ENCODE results near the gene ZNF844. TPM values are rescaled to one million over a fixed set of nuclear protein-coding genes. Genes with fewer than 3 reads are reported as not detected.

The ZNF844 gene
- total and polyA plus RNA-seq, 2 donors from 2014 or later: 7.4 to 28.1 TPM

GRCh38 chr19:12112701-12113100, 48.2 kb downstream of the ZNF844 start:
- FAIRE-seq (no peak), DNase-seq (no peak)
- Histone ChIP-seq H3K4me3 (ENCODE audit: low read length in 3 of 3) (no peak overlapping the region), H3K9ac (ENCODE audit: low read length in 3 of 3) (no peak overlapping the region), H3K27me3 (ENCODE audit: control insufficient read depth, insufficient read depth, low read length) (no peaks in the 10 kb centered on the region), H3K9me3 (ENCODE audit: control insufficient read depth in 2 of 3, insufficient read depth in 1 of 3, low read length in 3 of 3) (peaks cover 0 to 28% (median 6%) of the 10 kb centered on the region in 3 donors), H3K36me3 (ENCODE audit: control insufficient read depth in 2 of 3, insufficient read depth in 3 of 3, low read length in 3 of 3) (peaks cover 2 to 18% (median 14%) of the 10 kb centered on the region in 3 donors), H3K27ac (ENCODE audit: low read depth in 2 of 2, low read length in 2 of 2) (no peak overlapping the region), H3K4me1 (ENCODE audit: control insufficient read depth in 2 of 3, insufficient read depth in 2 of 3, low read depth in 1 of 3, low read length in 3 of 3) (no peaks in the 10 kb centered on the region)
- no peak for TF ChIP-seq CTCF (IDR thresholded peaks at IDR 0.05; ENCODE audit: borderline replicate concordance, extremely low read depth, insufficient read depth)
- intact Hi-C loops (cut with DNase I): no loop called here

GRCh38 chr19:12113121-12113520, 48.6 kb downstream of the ZNF844 start:
- Histone ChIP-seq H3K9me3 (ENCODE audit: control insufficient read depth in 2 of 3, insufficient read depth in 1 of 3, low read length in 3 of 3) (peaks cover 0 to 28% (median 6%) of the 10 kb centered on the region in 3 donors), H3K27me3 (ENCODE audit: control insufficient read depth, insufficient read depth, low read length) (no peaks in the 10 kb centered on the region), H3K4me1 (ENCODE audit: control insufficient read depth in 2 of 3, insufficient read depth in 2 of 3, low read depth in 1 of 3, low read length in 3 of 3) (no peaks in the 10 kb centered on the region), H3K36me3 (ENCODE audit: control insufficient read depth in 2 of 3, insufficient read depth in 3 of 3, low read length in 3 of 3) (peaks cover 2 to 18% (median 14%) of the 10 kb centered on the region in 3 donors), H3K27ac (ENCODE audit: low read depth in 2 of 2, low read length in 2 of 2) (no peak overlapping the region), H3K9ac (ENCODE audit: low read length in 3 of 3) (no peak overlapping the region), H3K4me3 (ENCODE audit: low read length in 3 of 3) (no peak overlapping the region)
- DNase-seq (no peak), FAIRE-seq (no peak)
- intact Hi-C loops (cut with DNase I): no loop called here
- no peak for TF ChIP-seq CTCF (IDR thresholded peaks at IDR 0.05; ENCODE audit: borderline replicate concordance, extremely low read depth, insufficient read depth)

GRCh38 chr19:12117201-12117970, 52.9 kb downstream of the ZNF844 start:
- Histone ChIP-seq H3K27me3 (ENCODE audit: control insufficient read depth, insufficient read depth, low read length) (no peaks in the 10 kb centered on the region), H3K27ac (ENCODE audit: low read depth in 2 of 2, low read length in 2 of 2) (no peak overlapping the region), H3K4me3 (ENCODE audit: low read length in 3 of 3) (no peak overlapping the region), H3K9ac (ENCODE audit: low read length in 3 of 3) (no peak overlapping the region), H3K36me3 (ENCODE audit: control insufficient read depth in 2 of 3, insufficient read depth in 3 of 3, low read length in 3 of 3) (peaks cover 0 to 6% (median 2%) of the 10 kb centered on the region in 3 donors), H3K4me1 (ENCODE audit: control insufficient read depth in 2 of 3, insufficient read depth in 2 of 3, low read depth in 1 of 3, low read length in 3 of 3) (no peaks in the 10 kb centered on the region), H3K9me3 (ENCODE audit: control insufficient read depth in 2 of 3, insufficient read depth in 1 of 3, low read length in 3 of 3) (peaks cover 0 to 12% (median 3%) of the 10 kb centered on the region in 3 donors)
- no peak for TF ChIP-seq CTCF (IDR thresholded peaks at IDR 0.05; ENCODE audit: borderline replicate concordance, extremely low read depth, insufficient read depth)
- FAIRE-seq (no peak), DNase-seq (no peak)
- intact Hi-C loops (cut with DNase I): no loop called here
